NCI-H345 (cell line): ENCODE data around the gene RPS18.
A peak's percentile ranks its signal among the peaks of the same experiment; 100 is the strongest.

Experiments used
- DNase-seq: peaks from one replicate; lab custom pipeline; 2025; lab: John Stamatoyannopoulos, UW

Gene RPS18

GRCh38 chr6:33314943-33315792 lies 43.3 kb downstream of the RPS18 start:
- no peak for DNase-seq

GRCh38 chr6:33315793-33316602 lies 44.1 kb downstream of the RPS18 start:
- DNase-seq: no peak

GRCh38 chr6:33316603-33317418 lies 44.9 kb downstream of the RPS18 start:
- no peak for DNase-seq

GRCh38 chr6:33317419-33317668 lies 45.5 kb downstream of the RPS18 start:
- DNase-seq: no peak

GRCh38 chr6:33317669-33318425 lies 46.0 kb downstream of the RPS18 start, which contains the start of gene ZBTB22:
Gene ZBTB22 (minus strand): TSS chr6:33317744. CDS start chr6:33316916, 828 bp downstream.
- peak; percentile 98 for DNase-seq

- DNase-seq: no peak
Observed at GRCh38 chr6:33318426-33319073, 46.7 kb downstream of the RPS18 start.

- no peak for DNase-seq
Observed at GRCh38 chr6:33319939-33320314, 48.1 kb downstream of the RPS18 start.

GRCh38 chr6:33320315-33321181 lies 48.7 kb downstream of the RPS18 start:
- no peak for DNase-seq

GRCh38 chr6:33321227-33321626 lies 49.4 kb downstream of the RPS18 start:
- DNase-seq: no peak

GRCh38 chr6:33323623-33323948 lies 51.7 kb downstream of the RPS18 start:
- peak; percentile 53 for DNase-seq

- DNase-seq: no peak
Observed at GRCh38 chr6:33324125-33324524, 52.2 kb downstream of the RPS18 start.
